OCI-LY3 (cell line): Measurements from ENCODE around the gene TEDC1.

Source experiments
- H2AFZ ChIP-seq: fragments of 200-600, 300-600 bp; shearing (Covaris generic); 2 replicates; pipeline ENCODE4 v1.6.0; 2014; ENCODE audit warnings: antibody characterized with exemption, low read depth, low read length
- H3K27ac ChIP-seq: fragments of 200-600, 300-600 bp; sonication (generic); 2 replicates; pipeline ENCODE4 v1.5.1; 2014; ENCODE audit warnings: mild to moderate bottlenecking, low read length, moderate library complexity, mixed read lengths
- H3K27me3 ChIP-seq: fragments of 200-600, 300-600 bp; sonication (generic); 2 replicates; pipeline ENCODE4 v1.6.1; 2014; ENCODE audit warnings: low read depth, low read length, mixed read lengths
- H3K36me3 ChIP-seq: fragments of 200-600, 300-600 bp; sonication (generic); replicated peaks from 2 replicates; pipeline ENCODE3; 2014; ENCODE audit warnings: low read depth, low read length, mixed read lengths
- H3K4me1 ChIP-seq: fragments of 300-600, 200-600 bp; sonication (generic); 2 replicates; pipeline ENCODE4 v1.6.1; 2014; ENCODE audit warnings: low read length, mixed read lengths
- H3K4me2 ChIP-seq: fragments of 200-600, 300-600 bp; sonication (generic); 2 replicates; pipeline ENCODE4 v1.6.1; 2014; ENCODE audit warnings: low read length, mixed read lengths
- H3K4me3 ChIP-seq: fragments of 300-600, 200-600 bp; sonication (generic); 2 replicates; pipeline ENCODE4 v1.5.1; 2014; ENCODE audit warnings: antibody characterized with exemption, mild to moderate bottlenecking, low read length, moderate library complexity
- H3K79me2 ChIP-seq: fragments of 300-600, 200-600 bp; shearing (Covaris generic); 2 replicates; pipeline ENCODE4 v1.6.1; 2014; ENCODE audit warnings: mild to moderate bottlenecking, low read length, mixed read lengths
- H3K9ac ChIP-seq: fragments of 300-600, 200-600 bp; shearing (Covaris generic); 2 replicates; pipeline ENCODE4 v1.6.0; 2014; ENCODE audit warnings: mild to moderate bottlenecking, low read length, moderate library complexity
- H3K9me3 ChIP-seq: fragments of 200-600, 300-600 bp; shearing (Covaris generic); 2 replicates; pipeline ENCODE4 v1.6.1; 2014; ENCODE audit warnings: low read length, mixed read lengths; ENCODE audit not compliant: insufficient read depth
- H4K20me1 ChIP-seq: fragments of 200-600, 300-600 bp; sonication (generic); 2 replicates; pipeline ENCODE4 v1.6.1; 2016; ENCODE audit warnings: low read length, mixed read lengths; ENCODE audit not compliant: insufficient read depth
- CTCF ChIP-seq: fragments of 200-600, 300-600 bp; sonication (generic); IDR thresholded peaks from 2 replicates; pipeline ENCODE4 v1.5.1; 2014; ENCODE audit warnings: antibody characterized with exemption, low read length, low read depth
- EZH2phosphoT487 ChIP-seq: fragments of 200-600 bp; shearing (Covaris generic); IDR thresholded peaks from 2 replicates; pipeline ENCODE4 v1.6.1; 2018; ENCODE audit warnings: antibody characterized with exemption, mixed run types, low read depth

Gene TEDC1

GRCh38 chr14:105487986-105488777, 2.9 kb upstream of the TEDC1 start:
- Histone ChIP-seq H3K27ac (peak overlapping the region; percentile 58), H3K36me3 (peaks cover 3% of the 10 kb centered on the region), H3K79me2 (peaks cover 21% of the 10 kb centered on the region), H2AFZ (no peak overlapping the region), H3K4me3 (peak overlapping the region; percentile 92), H3K27me3 (peaks cover 9% of the 10 kb centered on the region), H3K4me2 (peak overlapping the region; percentile 93), H3K9ac (peak overlapping the region; percentile 97), H3K9me3 (no peaks in the 10 kb centered on the region), H4K20me1 (peaks cover 11% of the 10 kb centered on the region), H3K4me1 (peaks cover 33% of the 10 kb centered on the region)
- TF ChIP-seq CTCF: peak; percentile 7; the same call in 1 of the 2 replicates
- no peak for TF ChIP-seq EZH2phosphoT487

- Histone ChIP-seq H2AFZ (no peak overlapping the region), H3K9me3 (no peaks in the 10 kb centered on the region), H3K4me1 (peaks cover 33% of the 10 kb centered on the region), H3K4me2 (peak overlapping the region; percentile 93), H3K27ac (peak overlapping the region; percentile 63), H3K36me3 (peaks cover 3% of the 10 kb centered on the region), H3K27me3 (peaks cover 9% of the 10 kb centered on the region), H3K79me2 (peaks cover 21% of the 10 kb centered on the region), H3K4me3 (peak overlapping the region; percentile 92), H4K20me1 (peaks cover 11% of the 10 kb centered on the region), H3K9ac (peak overlapping the region; percentile 86)
- TF ChIP-seq EZH2phosphoT487: no peak
- TF ChIP-seq CTCF: no peak
These were observed 2.1 kb upstream of the TEDC1 start for GRCh38 chr14:105488781-105489541.

GRCh38 chr14:105489542-105490266, 1.3 kb upstream of the TEDC1 start:
- Histone ChIP-seq H3K27me3 (peaks cover 9% of the 10 kb centered on the region), H2AFZ (no peak overlapping the region), H3K36me3 (peaks cover 3% of the 10 kb centered on the region), H3K79me2 (peaks cover 21% of the 10 kb centered on the region), H3K4me2 (peak overlapping the region; percentile 93), H4K20me1 (peaks cover 11% of the 10 kb centered on the region), H3K4me3 (peak overlapping the region; percentile 92), H3K27ac (peak overlapping the region; percentile 63), H3K4me1 (peaks cover 33% of the 10 kb centered on the region), H3K9ac (peak overlapping the region; percentile 86), H3K9me3 (no peaks in the 10 kb centered on the region)
- TF ChIP-seq CTCF (peak; percentile 70), EZH2phosphoT487 (no peak)

- Histone ChIP-seq H3K27me3 (peaks cover 9% of the 10 kb centered on the region), H4K20me1 (peaks cover 11% of the 10 kb centered on the region), H3K79me2 (peaks cover 21% of the 10 kb centered on the region), H3K4me2 (peak overlapping the region; percentile 93), H2AFZ (no peak overlapping the region), H3K4me1 (peaks cover 33% of the 10 kb centered on the region), H3K9ac (peak overlapping the region; percentile 86), H3K27ac (peak overlapping the region; percentile 63), H3K36me3 (peaks cover 4% of the 10 kb centered on the region), H3K4me3 (peak overlapping the region; percentile 92), H3K9me3 (no peaks in the 10 kb centered on the region)
- TF ChIP-seq EZH2phosphoT487 (no peak), CTCF (no peak)
These were observed 827 bp upstream of the TEDC1 start for GRCh38 chr14:105490267-105490571.
